ENCODE data around the gene ZNF133.

DNA sequence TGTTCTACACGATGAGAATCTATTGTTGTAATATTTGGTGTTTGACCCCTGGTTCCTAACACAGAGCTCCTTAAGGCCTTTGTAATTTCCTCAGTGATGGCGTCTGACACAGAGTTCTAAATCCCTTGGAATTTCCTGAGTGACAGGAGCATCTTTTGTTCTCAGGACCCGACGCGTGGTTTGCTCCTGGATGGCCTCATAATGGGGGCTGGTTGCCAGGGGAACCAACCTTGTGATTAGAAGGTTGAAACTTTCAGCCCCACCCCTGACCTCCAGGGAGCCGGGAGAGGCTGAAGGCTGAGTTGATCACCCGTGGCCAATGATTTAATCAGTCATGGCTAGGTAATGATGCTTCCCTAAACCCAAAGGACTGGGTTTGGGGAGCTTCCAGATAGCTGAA lies 20.5 kb upstream of the ZNF133 start:
- TF ChIP-seq, protein P1, sequence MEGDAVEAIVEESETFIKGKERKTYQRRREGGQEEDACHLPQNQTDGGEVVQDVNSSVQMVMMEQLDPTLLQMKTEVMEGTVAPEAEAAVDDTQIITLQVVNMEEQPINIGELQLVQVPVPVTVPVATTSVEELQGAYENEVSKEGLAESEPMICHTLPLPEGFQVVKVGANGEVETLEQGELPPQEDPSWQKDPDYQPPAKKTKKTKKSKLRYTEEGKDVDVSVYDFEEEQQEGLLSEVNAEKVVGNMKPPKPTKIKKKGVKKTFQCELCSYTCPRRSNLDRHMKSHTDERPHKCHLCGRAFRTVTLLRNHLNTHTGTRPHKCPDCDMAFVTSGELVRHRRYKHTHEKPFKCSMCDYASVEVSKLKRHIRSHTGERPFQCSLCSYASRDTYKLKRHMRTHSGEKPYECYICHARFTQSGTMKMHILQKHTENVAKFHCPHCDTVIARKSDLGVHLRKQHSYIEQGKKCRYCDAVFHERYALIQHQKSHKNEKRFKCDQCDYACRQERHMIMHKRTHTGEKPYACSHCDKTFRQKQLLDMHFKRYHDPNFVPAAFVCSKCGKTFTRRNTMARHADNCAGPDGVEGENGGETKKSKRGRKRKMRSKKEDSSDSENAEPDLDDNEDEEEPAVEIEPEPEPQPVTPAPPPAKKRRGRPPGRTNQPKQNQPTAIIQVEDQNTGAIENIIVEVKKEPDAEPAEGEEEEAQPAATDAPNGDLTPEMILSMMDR (conservative IDR thresholded peaks at IDR 0.05; ENCODE audit: low read depth, low read length) = no peak
- TF ChIP-seq EZH2 (IDR thresholded peaks at IDR 0.05; ENCODE audit: borderline replicate concordance, low read depth, low read length, poor library complexity, severe bottlenecking) = no peak
